Measurements from ENCODE around the gene SLC35F6. TPM values are rescaled to one million over a fixed set of nuclear protein-coding genes. Genes with fewer than 3 reads are reported as not detected.
A peak's percentile ranks its signal among the peaks of the same experiment; 100 is the strongest.
"Not testable (repeated sequence)": the region's sequence is repeated elsewhere in the genome, so short reads cannot be mapped to it uniquely, and the experiment has no call there.

Gene SLC35F6
- total RNA-seq, 1 donor: 80.8 TPM

GRCh38 chr2:26745609-26746327, 18.3 kb upstream of the SLC35F6 start:
- H3K4me3 ChIP-seq (ENCODE audit: low read depth, low read length): no peak overlapping the region
- peak; percentile 97 for TF ChIP-seq CTCF (IDR thresholded peaks at IDR 0.05; ENCODE audit: insufficient read depth, low read length)
- DNase-seq (ENCODE audit: low read depth): peak; percentile 87

- no peak for DNase-seq (ENCODE audit: low read depth)
- TF ChIP-seq CTCF (IDR thresholded peaks at IDR 0.05; ENCODE audit: insufficient read depth, low read length): no peak
- no peak overlapping the region for H3K4me3 ChIP-seq (ENCODE audit: low read depth, low read length)
These were observed 17.1 kb upstream of the SLC35F6 start for GRCh38 chr2:26746934-26747333.

GRCh38 chr2:26749787-26750420, 14.2 kb upstream of the SLC35F6 start:
- H3K4me3 ChIP-seq (ENCODE audit: low read depth, low read length); DNase-seq (ENCODE audit: low read depth): not testable (repeated sequence)

- not testable (repeated sequence) for DNase-seq (ENCODE audit: low read depth); H3K4me3 ChIP-seq (ENCODE audit: low read depth, low read length)
These were observed 13.6 kb upstream of the SLC35F6 start for GRCh38 chr2:26750467-26750866.

GRCh38 chr2:26752656-26753055, 11.4 kb upstream of the SLC35F6 start:
- H3K4me3 ChIP-seq (ENCODE audit: low read depth, low read length): no peak overlapping the region
- no peak for TF ChIP-seq CTCF (IDR thresholded peaks at IDR 0.05; ENCODE audit: insufficient read depth, low read length)
- no peak for DNase-seq (ENCODE audit: low read depth)

- H3K4me3 ChIP-seq (ENCODE audit: low read depth, low read length): no peak overlapping the region
- DNase-seq (ENCODE audit: low read depth): no peak
- no peak for TF ChIP-seq CTCF (IDR thresholded peaks at IDR 0.05; ENCODE audit: insufficient read depth, low read length)
These were observed 9.5 kb upstream of the SLC35F6 start for GRCh38 chr2:26754539-26754938.

GRCh38 chr2:26754972-26755670, 9.0 kb upstream of the SLC35F6 start:
- DNase-seq (ENCODE audit: low read depth): no peak
- TF ChIP-seq CTCF (IDR thresholded peaks at IDR 0.05; ENCODE audit: insufficient read depth, low read length): no peak
- H3K4me3 ChIP-seq (ENCODE audit: low read depth, low read length): no peak overlapping the region

Data from fibroblast of the aortic adventitia (primary cell).